Testis (tissue), 2 donors: Measurements from ENCODE around the gene ERO1A.

Experiments
- POLR2A ChIP-seq: fragments of 450-650 bp; IDR thresholded peaks from one replicate; pipeline ENCODE4 v1.6.1; 2017; ENCODE audit warnings: antibody characterized with exemption, mild to moderate bottlenecking, moderate library complexity
- TF ChIP-seq, protein P1 (sequence below), 3 experiments: fragments of 450-650 bp in 2 of 3; fragments of 200-600 bp in 1 of 3; sonication (generic) in 1 of 3; IDR thresholded peaks; one replicate each; pipeline ENCODE4 v1.5.1; 2016 to 2019; ENCODE audit warnings: antibody characterized with exemption in 3 of 3, mild to moderate bottlenecking in 2 of 3, moderate library complexity in 1 of 3

DNA sequence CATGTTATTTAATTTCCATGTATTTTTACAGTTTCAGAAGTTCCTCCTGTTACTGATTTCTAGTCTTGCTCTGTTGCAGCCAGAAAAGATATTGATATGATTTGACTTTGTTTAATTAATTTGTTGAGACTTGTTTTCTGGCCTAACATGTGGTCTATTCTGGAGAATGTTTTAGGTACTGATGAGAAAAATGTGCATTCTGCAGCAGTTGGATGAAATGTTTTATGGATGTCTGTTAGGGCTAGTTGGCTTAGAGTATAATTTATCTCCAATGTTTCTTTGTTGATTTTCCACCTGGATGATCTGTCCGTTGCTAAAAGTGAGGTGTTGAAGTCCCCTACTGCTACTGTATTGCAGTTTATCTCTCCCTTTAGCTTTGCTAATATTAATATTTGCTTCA, 88.3 kb downstream of the ERO1A start:
- no peak for TF ChIP-seq POLR2A
- TF ChIP-seq, protein P1, sequence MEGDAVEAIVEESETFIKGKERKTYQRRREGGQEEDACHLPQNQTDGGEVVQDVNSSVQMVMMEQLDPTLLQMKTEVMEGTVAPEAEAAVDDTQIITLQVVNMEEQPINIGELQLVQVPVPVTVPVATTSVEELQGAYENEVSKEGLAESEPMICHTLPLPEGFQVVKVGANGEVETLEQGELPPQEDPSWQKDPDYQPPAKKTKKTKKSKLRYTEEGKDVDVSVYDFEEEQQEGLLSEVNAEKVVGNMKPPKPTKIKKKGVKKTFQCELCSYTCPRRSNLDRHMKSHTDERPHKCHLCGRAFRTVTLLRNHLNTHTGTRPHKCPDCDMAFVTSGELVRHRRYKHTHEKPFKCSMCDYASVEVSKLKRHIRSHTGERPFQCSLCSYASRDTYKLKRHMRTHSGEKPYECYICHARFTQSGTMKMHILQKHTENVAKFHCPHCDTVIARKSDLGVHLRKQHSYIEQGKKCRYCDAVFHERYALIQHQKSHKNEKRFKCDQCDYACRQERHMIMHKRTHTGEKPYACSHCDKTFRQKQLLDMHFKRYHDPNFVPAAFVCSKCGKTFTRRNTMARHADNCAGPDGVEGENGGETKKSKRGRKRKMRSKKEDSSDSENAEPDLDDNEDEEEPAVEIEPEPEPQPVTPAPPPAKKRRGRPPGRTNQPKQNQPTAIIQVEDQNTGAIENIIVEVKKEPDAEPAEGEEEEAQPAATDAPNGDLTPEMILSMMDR (IDR thresholded peaks at IDR 0.05): no peak
